Activated naive CD8-positive, alpha-beta T cell treated with anti-CD3 and anti-CD28 coated beads, Interleukin-2, amount 50 U/mL, for 24 hours (primary cell): Measurements from ENCODE around the gene ATP13A4.

ENCODE experiments used
- ATAC-seq: fragments of 150-1000 bp; cut with Tn5 transposase; one replicate; pipeline ENCODE4 v1.10.0; 2021
- DNase-seq: peaks from one replicate; pipeline ENCODE4 v3.0.0; 2021
- H3K27ac Mint-ChIP-seq: one replicate; pipeline ENCODE4 v1.8.0; 2021; ENCODE audit warnings: mild to moderate bottlenecking, mixed read lengths
- H3K27me3 Mint-ChIP-seq: one replicate; pipeline ENCODE4 v1.8.0; 2021; ENCODE audit warnings: mixed read lengths
- H3K36me3 Mint-ChIP-seq: one replicate; pipeline ENCODE4 v1.8.0; 2021; ENCODE audit warnings: low read depth, mixed read lengths
- H3K4me1 Mint-ChIP-seq: one replicate; pipeline ENCODE4 v1.8.0; 2021; ENCODE audit warnings: mixed read lengths
- H3K4me3 Mint-ChIP-seq: one replicate; pipeline ENCODE4 v1.8.0; 2021; ENCODE audit warnings: mild to moderate bottlenecking, moderate library complexity, mixed read lengths
- H3K9me3 Mint-ChIP-seq: one replicate; pipeline ENCODE4 v1.8.0; 2021; ENCODE audit warnings: mixed read lengths

Gene ATP13A4

DNA sequence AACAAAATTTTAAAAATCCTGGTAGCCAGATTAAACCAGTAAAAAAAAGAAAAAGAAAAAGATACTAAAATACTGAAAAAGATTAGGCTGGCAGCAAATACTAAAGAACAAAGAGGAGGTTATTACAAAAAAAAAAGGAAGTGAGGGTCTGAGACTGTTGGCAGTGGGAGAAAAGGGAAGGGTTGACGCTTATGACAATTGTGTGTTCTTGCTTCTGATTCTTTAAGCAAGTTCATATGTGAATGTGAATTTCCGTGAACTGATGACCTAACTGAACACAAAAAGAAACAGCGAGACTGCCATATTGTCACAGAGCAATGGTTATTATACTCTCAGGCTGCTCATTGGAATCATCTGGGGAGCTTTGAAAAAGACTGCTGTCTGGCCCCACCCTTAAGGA lies 56.5 kb downstream of the ATP13A4 start:
- no peaks in the 10 kb centered on the region for H3K4me1 Mint-ChIP-seq

DNA sequence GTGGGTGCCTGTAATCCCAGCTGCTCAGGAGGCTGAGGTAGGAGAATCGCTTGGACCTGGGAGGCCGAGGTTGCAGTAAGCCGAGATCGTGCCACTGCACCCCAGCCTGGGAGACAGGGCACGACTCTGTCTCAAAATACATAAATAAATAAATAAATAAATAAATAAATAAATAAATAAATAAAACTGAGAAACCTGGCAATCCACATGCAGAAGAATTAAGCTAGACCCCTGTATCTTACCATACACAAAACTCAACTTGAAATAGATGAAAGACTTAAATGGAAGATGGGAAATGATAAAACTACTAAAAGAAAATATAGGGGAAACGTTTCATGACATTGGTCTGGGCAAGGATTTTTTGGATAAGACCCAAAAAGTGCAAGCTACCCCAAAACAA lies 58.0 kb downstream of the ATP13A4 start:
- DNase-seq (no peak), ATAC-seq (no peak)
- Mint-ChIP-seq H3K36me3 (no peaks in the 10 kb centered on the region), H3K4me1 (no peaks in the 10 kb centered on the region), H3K27me3 (no peaks in the 10 kb centered on the region), H3K9me3 (no peaks in the 10 kb centered on the region), H3K27ac (no peak overlapping the region), H3K4me3 (no peak overlapping the region)

More for the DNA sequence above, 56.5 kb downstream of the ATP13A4 start:
- DNase-seq (no peak), ATAC-seq (no peak)
- H3K27me3 Mint-ChIP-seq = no peaks in the 10 kb centered on the region
- no peak overlapping the region for H3K4me3 Mint-ChIP-seq
- no peaks in the 10 kb centered on the region for H3K36me3 Mint-ChIP-seq
- H3K27ac Mint-ChIP-seq = no peak overlapping the region
- H3K9me3 Mint-ChIP-seq = no peaks in the 10 kb centered on the region

DNA sequence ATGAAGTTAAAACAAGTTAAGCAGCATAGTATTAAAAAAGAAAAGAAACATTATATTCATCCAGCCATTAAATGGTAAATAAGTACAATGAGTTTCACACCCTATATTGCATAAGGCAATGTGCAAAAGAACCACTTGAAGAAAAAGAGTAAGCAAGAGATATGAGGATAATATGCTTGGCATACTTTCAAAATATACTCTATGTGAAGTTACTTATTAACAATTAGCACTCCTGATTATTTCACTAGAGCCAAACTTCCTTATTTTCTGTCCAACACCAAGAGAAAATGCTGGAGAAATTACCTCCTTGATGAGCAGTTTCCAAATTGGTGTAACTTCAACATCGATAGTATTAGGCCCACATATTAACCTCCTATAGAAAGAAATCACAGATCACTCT lies 63.7 kb downstream of the ATP13A4 start:
- no peaks in the 10 kb centered on the region for H3K9me3 Mint-ChIP-seq
- H3K36me3 Mint-ChIP-seq = no peaks in the 10 kb centered on the region
- DNase-seq (no peak), ATAC-seq (no peak)
- H3K27ac Mint-ChIP-seq = no peak overlapping the region
- no peak overlapping the region for H3K4me3 Mint-ChIP-seq
- H3K27me3 Mint-ChIP-seq = no peaks in the 10 kb centered on the region
- no peaks in the 10 kb centered on the region for H3K4me1 Mint-ChIP-seq

DNA sequence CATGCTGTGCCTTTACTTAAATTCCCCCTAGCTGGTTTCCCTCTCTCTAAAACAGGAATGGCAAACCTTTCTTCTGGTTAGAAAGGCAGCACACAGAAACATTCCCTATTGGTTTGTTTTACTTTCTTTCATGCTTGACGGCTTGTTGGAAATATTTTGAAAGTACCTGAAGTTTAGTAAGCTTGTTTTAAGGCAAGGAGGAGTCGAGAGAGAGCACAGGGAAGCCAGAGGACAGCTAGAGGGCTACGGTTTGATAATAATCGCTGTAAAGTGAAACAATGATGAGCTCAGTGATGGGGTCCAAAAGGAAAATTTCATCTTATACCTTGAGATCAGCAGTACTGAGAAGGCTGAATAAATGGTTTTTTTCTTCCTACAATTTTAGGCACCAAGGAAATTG lies 64.1 kb downstream of the ATP13A4 start:
- ATAC-seq = no peak
- Mint-ChIP-seq H3K4me1 (no peaks in the 10 kb centered on the region), H3K9me3 (no peaks in the 10 kb centered on the region), H3K27me3 (no peaks in the 10 kb centered on the region), H3K36me3 (no peaks in the 10 kb centered on the region), H3K4me3 (no peak overlapping the region), H3K27ac (no peak overlapping the region)
- no peak for DNase-seq

DNA sequence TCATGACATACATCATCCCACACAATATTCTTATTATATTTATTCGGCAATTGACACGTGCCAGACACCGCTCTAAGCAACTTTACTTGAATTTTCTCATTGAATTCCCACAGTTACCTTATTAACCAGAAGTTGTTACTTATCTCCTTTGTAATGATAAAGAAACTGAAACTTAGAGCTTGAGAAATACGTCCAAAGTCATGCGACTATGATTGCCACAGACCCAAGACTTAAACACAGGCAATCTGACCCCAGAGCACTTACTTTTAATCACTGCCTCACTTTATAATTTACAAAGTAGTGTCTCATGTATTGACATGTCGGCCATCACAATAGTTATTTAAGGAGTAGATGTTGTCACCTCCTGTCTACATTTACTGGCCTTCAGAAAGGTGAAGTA lies 64.7 kb downstream of the ATP13A4 start:
- Mint-ChIP-seq H3K27me3 (no peaks in the 10 kb centered on the region), H3K4me3 (no peak overlapping the region), H3K36me3 (no peaks in the 10 kb centered on the region), H3K27ac (no peak overlapping the region), H3K4me1 (no peaks in the 10 kb centered on the region), H3K9me3 (no peaks in the 10 kb centered on the region)
- no peak for ATAC-seq
- DNase-seq = no peak

DNA sequence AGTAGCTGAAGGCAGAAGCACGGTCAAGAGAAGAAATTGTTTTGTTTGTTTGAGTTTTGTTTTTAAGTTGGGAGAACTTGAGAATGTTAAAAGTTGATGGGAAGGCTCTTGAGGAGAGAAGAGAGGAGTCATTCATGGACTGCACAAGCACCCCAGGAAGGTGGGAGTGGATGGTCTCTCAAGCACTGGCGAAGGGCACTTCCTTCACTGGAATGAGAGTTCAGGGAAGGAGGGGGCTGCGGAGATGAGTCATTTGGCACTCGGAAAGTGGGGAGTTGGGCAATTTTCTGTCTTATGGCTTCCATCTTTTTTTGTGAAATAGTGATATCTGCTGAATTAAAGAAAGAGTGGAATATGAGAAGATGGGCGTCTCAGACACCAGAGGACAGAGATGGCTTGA lies 66.0 kb downstream of the ATP13A4 start:
- Mint-ChIP-seq H3K36me3 (no peaks in the 10 kb centered on the region), H3K27me3 (no peaks in the 10 kb centered on the region), H3K27ac (no peak overlapping the region), H3K9me3 (no peaks in the 10 kb centered on the region), H3K4me1 (no peaks in the 10 kb centered on the region), H3K4me3 (no peak overlapping the region)
- DNase-seq (no peak), ATAC-seq (no peak)

DNA sequence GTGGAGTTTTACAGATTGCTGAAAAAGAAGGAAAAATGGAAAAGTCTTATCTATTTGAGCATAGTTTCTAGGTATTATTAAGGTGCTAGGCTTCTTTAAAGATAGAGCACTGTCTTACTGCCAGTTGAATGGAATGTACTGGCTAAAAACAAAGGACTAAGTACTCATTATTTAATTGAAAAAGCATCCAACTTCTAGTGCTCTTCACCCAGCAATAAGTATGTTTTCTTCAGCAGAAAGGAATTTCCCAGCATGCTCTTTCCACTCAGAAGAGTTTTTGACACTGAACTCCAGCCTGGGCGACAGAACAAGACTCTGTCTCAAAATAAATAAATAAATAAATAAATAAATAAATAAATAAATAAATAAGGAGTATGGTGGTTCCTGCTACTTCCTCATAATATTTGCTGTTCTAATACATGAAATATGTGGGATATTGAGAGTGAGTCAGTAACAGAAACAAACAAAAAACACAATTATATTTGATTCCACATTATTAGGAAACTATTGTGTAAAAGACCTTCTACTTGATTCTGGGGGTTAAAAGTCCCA lies 70.6 kb downstream of the ATP13A4 start:
- ATAC-seq (no peak), DNase-seq (no peak)
- Mint-ChIP-seq H3K27me3 (no peaks in the 10 kb centered on the region), H3K9me3 (no peaks in the 10 kb centered on the region), H3K36me3 (peaks cover 2% of the 10 kb centered on the region), H3K4me3 (no peak overlapping the region), H3K4me1 (no peaks in the 10 kb centered on the region), H3K27ac (no peak overlapping the region)

DNA sequence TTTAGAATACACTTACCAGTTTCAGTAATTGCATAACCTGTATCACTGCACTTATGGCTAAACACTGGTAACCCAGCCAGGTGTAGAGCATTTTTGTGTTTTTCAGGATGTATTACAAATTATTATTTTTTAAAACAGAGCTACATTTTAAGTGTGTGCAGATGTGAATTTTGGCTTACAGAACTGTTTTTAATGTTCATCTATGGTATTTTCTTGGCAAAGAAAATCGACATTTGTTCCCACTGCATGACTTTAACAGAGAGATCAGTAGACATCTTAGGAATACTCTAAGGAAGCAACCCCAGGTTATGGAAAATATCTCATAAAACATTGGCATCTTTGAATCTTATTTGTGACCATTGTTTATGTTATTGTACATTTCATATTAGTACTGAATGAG lies 73.3 kb downstream of the ATP13A4 start:
- no peak for ATAC-seq
- H3K9me3 Mint-ChIP-seq = no peaks in the 10 kb centered on the region
- DNase-seq = no peak
- H3K4me1 Mint-ChIP-seq = no peaks in the 10 kb centered on the region
- H3K36me3 Mint-ChIP-seq = peaks cover 2% of the 10 kb centered on the region
- no peak overlapping the region for H3K27ac Mint-ChIP-seq
- H3K4me3 Mint-ChIP-seq = no peak overlapping the region
- peaks cover 2% of the 10 kb centered on the region for H3K27me3 Mint-ChIP-seq

DNA sequence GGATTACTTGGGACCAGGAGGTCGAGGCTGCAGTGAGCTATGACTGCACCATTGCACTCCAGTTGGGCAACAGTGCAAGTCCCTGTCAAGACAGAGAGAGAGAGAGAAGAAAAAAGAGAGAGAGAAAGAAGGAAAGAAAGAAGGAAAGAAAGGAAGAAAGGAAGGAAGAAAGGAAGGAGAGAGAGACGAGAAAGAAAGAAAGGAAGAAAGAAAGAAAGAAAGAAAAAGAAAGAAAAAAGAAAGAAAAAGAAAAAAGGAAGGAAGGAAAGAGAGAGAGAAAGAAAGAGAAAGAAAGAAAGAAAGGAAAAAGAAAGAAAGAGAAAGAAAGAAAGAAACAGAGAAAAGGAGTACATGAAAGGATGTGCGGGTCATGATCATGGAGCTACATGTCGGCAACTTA lies 80.2 kb downstream of the ATP13A4 start:
- Mint-ChIP-seq H3K4me3 (no peak overlapping the region), H3K4me1 (no peaks in the 10 kb centered on the region), H3K27me3 (peaks cover 2% of the 10 kb centered on the region), H3K9me3 (no peaks in the 10 kb centered on the region), H3K27ac (no peak overlapping the region), H3K36me3 (no peaks in the 10 kb centered on the region)
- ATAC-seq = no peak
- no peak for DNase-seq

DNA sequence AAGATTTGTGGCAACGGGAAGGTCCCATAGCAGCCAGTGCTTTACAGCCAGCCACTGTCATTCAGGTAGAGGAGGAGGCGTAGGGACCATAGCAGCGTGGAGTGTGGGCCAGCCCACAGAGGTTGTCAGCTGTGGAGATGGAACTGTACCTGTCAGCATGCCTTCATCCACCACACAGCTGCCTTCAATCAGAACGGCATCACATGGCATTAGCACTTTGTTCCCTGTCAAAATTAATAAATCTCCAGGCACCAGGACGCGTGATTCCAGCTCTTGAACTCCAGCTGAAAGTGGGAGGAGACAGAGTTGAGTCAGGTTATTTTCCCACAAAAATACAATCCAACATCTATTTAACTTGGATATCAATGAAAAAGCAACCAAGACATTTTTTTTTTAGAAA lies 84.0 kb downstream of the ATP13A4 start:
- no peaks in the 10 kb centered on the region for H3K36me3 Mint-ChIP-seq
- ATAC-seq = no peak
- DNase-seq = no peak
- no peak overlapping the region for H3K4me3 Mint-ChIP-seq
- no peaks in the 10 kb centered on the region for H3K4me1 Mint-ChIP-seq
- H3K27ac Mint-ChIP-seq = no peak overlapping the region
- H3K9me3 Mint-ChIP-seq = no peaks in the 10 kb centered on the region
- H3K27me3 Mint-ChIP-seq = no peaks in the 10 kb centered on the region

DNA sequence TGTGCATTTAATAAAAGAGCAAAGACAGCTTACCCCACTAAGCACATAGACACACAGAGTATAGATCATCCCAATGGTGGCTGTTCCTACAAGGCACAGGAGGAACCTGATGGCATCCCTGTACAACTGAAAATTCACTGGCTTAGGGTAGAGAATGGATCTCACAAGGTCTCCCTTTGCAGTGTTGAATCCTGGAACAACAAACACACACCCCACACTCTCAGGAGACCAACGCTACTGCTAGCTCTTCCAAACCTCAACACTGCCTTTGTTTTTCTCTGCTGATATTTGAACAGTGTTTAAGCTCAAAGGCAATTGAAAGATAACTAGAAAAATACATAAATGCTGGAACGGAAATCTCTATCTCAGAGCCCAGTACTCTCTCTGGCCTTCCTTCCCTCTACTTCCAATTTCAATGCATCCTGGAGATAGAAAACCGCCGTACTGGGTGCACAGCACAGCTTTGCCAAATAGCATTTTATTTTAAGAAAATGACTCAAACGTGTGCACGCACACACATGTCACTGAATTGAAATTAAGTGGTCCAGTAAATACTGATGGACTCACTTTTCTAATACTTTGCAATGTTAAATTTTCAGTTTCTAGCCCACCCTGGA lies 88.6 kb downstream of the ATP13A4 start:
- Mint-ChIP-seq H3K27me3 (no peaks in the 10 kb centered on the region), H3K9me3 (no peaks in the 10 kb centered on the region), H3K36me3 (no peaks in the 10 kb centered on the region), H3K4me1 (no peaks in the 10 kb centered on the region), H3K4me3 (no peak overlapping the region), H3K27ac (no peak overlapping the region)
- ATAC-seq = no peak
- no peak for DNase-seq

DNA sequence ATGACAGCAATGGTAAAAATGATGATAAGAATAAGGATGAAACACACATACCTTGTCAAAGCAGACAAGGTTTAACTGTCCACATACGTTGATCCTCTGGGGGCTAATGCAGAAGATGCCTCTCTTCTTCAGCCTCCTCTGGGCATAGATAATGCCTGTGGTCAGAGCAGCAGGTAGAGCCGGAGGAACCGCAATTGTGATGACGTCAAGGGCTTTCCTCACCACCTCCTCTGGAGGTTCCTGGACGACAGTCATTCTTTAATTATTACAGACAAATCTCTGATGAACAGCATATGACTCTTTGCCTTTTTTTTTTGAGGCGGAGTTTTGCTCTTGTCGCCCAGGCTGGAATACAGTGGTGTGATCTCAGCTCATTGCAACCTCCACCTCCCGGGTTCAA lies 89.8 kb downstream of the ATP13A4 start:
- Mint-ChIP-seq H3K27me3 (no peaks in the 10 kb centered on the region), H3K4me3 (no peak overlapping the region), H3K27ac (no peak overlapping the region)

DNA sequence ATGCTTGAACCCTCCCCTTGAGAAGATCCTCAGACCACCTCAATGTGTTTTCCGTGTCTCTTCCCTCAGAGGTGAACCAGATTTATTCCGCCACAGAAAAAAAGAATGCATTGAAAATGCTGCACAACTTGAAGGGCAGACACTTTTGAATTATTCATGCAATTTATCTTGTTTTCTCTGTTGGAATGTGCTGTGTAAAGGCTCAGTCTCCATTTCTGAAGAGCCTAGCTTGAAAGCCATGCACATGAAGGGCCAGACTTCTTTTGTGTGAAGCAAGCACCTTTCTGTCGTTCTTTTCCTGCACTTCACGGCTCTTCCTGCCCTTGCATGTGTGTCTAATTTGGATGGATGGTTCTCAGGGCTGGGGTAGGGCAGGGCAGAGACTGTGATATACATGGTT lies 97.2 kb downstream of the ATP13A4 start:
- H3K36me3 Mint-ChIP-seq = no peaks in the 10 kb centered on the region
- no peak overlapping the region for H3K4me3 Mint-ChIP-seq
- no peaks in the 10 kb centered on the region for H3K27me3 Mint-ChIP-seq
- DNase-seq = no peak
- no peak overlapping the region for H3K27ac Mint-ChIP-seq
- H3K9me3 Mint-ChIP-seq = no peaks in the 10 kb centered on the region
- ATAC-seq = no peak
- H3K4me1 Mint-ChIP-seq = no peaks in the 10 kb centered on the region

More for the DNA sequence above, 89.8 kb downstream of the ATP13A4 start:
- DNase-seq = no peak
- no peaks in the 10 kb centered on the region for H3K9me3 Mint-ChIP-seq
- H3K4me1 Mint-ChIP-seq = no peaks in the 10 kb centered on the region
- no peak for ATAC-seq
- H3K36me3 Mint-ChIP-seq = no peaks in the 10 kb centered on the region

DNA sequence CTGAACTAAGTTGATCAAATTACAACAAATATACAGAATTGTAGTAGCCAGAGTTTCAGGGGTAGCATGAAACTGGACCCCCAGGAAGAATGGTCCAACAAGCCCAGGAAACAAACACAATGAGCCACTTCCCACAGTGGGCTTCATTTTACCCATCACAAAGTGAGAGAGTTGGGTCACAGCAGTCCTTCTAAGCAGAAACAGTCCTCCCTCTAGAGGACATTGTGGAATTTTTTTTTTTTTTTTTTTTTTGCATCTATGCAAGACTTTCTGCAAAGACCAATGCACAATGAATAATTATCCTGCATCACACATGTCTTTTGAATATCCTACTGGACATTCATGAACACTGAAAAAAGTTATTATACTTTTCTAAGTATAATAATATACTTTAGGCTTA lies 102.4 kb downstream of the ATP13A4 start:
- H3K9me3 Mint-ChIP-seq = no peaks in the 10 kb centered on the region
- no peak for DNase-seq
- H3K4me3 Mint-ChIP-seq = no peak overlapping the region
- no peaks in the 10 kb centered on the region for H3K27me3 Mint-ChIP-seq
- no peak for ATAC-seq
- H3K27ac Mint-ChIP-seq = no peak overlapping the region
- H3K36me3 Mint-ChIP-seq = no peaks in the 10 kb centered on the region
- H3K4me1 Mint-ChIP-seq = no peaks in the 10 kb centered on the region

DNA sequence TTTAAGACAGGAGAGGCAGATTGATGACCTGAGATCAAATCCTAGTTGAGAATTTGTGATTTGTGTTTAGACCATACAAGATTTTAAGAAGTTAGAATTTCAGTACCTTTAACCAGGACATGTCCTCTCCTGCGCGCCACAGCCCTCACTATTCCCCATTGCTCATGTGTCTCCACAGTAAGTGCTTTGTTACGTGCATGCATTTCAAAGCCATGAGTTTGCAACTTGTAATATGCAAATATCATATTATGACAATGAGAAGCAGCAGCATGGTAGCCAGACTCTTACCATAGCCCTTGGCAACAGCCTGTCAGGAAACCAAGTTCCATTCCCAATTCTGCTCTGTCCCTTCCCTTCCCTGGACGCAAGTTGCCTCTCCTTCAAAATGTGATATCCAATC lies 102.8 kb downstream of the ATP13A4 start:
- no peak overlapping the region for H3K27ac Mint-ChIP-seq
- H3K36me3 Mint-ChIP-seq = peaks cover 2% of the 10 kb centered on the region
- ATAC-seq = no peak
- no peaks in the 10 kb centered on the region for H3K9me3 Mint-ChIP-seq
- H3K27me3 Mint-ChIP-seq = no peaks in the 10 kb centered on the region
- peaks cover 4% of the 10 kb centered on the region for H3K4me1 Mint-ChIP-seq
- no peak for DNase-seq
- H3K4me3 Mint-ChIP-seq = no peak overlapping the region
